Nephron progenitor cell (in vitro differentiated cells): ENCODE measurements around the gene IKBIP.

ENCODE experiments used
- DNase-seq: peaks from one replicate; pipeline ENCODE4 v3.0.0; 2021
- H3K27ac Mint-ChIP-seq: 2 replicates; pipeline ENCODE4 v1.8.0; 2021; ENCODE audit warnings: mild to moderate bottlenecking, moderate library complexity, mixed read lengths
- H3K27me3 Mint-ChIP-seq: 2 replicates; pipeline ENCODE4 v1.8.0; 2021; ENCODE audit warnings: mild to moderate bottlenecking, low read depth, mixed read lengths; ENCODE audit not compliant: poor library complexity
- H3K36me3 Mint-ChIP-seq: 2 replicates; pipeline ENCODE4 v1.8.0; 2021; ENCODE audit warnings: low read depth, mixed read lengths
- H3K4me1 Mint-ChIP-seq: 2 replicates; pipeline ENCODE4 v1.8.0; 2021; ENCODE audit warnings: mixed read lengths
- H3K4me3 Mint-ChIP-seq: 2 replicates; pipeline ENCODE4 v1.8.0; 2021; ENCODE audit warnings: mild to moderate bottlenecking, moderate library complexity, mixed read lengths
- H3K9me3 Mint-ChIP-seq: 2 replicates; pipeline ENCODE4 v1.8.0; 2021; ENCODE audit warnings: mild to moderate bottlenecking, moderate library complexity, mixed read lengths
- TF ChIP-seq, protein P1 (sequence below): fragments of 200-600 bp; sonication (generic); IDR thresholded peaks from 2 replicates; pipeline ENCODE4 v1.5.0; 2021; ENCODE audit warnings: antibody characterized with exemption

Gene IKBIP

DNA sequence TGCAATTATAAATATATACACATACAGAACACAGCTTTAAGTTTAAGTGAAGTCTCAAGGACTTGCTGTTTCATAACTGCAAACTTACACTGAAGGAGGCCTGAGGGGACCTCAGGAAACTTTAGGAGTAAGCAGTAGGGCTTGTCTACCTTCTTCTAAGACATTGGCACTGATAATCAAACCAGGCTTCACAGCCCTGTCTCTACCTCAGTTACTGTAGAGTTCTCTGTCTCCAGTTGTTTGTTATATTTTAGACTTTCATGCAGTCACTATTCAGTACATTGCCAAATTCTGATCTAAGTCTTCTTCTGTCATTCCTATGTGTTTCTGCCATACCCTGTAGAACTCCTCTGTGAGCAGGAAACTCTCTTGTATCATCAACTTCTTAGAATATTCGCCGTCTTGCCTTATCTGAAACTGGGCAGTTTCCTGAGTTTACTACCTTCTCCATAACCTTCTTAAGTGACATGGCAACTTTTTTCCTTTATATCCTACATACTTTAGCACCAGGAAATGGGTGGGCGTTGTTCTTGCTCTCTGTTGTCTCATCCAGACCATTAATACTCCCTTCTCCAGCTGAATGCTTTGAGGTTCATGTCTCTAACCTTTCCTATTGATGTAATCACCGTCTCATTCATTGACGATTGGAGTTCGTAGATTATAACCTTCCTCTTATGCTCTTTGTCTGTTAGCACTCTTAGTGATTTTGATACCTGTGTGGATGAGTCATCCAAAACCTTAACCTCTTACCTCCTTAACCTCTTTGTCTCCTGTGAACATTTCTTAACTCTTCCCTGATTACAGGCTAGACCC is 11.9 kb upstream of the IKBIP start:
- no peak overlapping the region for H3K4me3 Mint-ChIP-seq
- no peak overlapping the region for H3K27ac Mint-ChIP-seq
- peaks cover 33% of the 10 kb centered on the region for H3K36me3 Mint-ChIP-seq
- no peak for DNase-seq
- no peaks in the 10 kb centered on the region for H3K9me3 Mint-ChIP-seq
- TF ChIP-seq, protein P1, sequence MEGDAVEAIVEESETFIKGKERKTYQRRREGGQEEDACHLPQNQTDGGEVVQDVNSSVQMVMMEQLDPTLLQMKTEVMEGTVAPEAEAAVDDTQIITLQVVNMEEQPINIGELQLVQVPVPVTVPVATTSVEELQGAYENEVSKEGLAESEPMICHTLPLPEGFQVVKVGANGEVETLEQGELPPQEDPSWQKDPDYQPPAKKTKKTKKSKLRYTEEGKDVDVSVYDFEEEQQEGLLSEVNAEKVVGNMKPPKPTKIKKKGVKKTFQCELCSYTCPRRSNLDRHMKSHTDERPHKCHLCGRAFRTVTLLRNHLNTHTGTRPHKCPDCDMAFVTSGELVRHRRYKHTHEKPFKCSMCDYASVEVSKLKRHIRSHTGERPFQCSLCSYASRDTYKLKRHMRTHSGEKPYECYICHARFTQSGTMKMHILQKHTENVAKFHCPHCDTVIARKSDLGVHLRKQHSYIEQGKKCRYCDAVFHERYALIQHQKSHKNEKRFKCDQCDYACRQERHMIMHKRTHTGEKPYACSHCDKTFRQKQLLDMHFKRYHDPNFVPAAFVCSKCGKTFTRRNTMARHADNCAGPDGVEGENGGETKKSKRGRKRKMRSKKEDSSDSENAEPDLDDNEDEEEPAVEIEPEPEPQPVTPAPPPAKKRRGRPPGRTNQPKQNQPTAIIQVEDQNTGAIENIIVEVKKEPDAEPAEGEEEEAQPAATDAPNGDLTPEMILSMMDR, result no peak
- no peaks in the 10 kb centered on the region for H3K27me3 Mint-ChIP-seq
- H3K4me1 Mint-ChIP-seq, result no peaks in the 10 kb centered on the region

DNA sequence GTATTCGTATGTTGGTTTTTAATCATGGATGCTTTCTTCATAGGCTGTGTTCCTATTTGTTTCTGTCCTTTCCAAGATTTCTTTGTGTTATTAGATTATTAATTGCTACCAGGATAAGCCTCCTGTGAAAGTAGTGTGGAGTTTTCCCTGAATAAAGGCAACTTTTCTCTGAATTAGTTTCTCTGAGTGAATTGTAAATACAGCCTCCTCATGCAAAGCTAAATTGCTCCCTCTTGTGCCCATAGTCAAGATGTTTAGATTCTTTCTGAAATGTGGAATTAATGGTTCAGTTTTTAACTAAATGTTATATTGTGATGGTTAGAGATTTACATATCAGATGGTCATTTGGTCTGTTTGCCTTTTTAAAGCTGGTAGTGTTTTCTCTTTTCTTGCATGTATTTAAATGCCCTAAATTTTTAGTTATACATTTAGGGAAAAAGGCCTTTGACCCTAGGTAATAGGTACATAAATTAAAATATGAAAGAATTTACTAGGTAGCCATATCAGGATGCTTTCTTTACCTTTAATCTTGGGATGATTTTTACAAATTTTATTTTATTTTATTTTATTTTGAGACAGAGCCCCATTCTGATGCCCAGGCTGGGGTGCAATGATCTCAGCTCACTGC is 9.4 kb upstream of the IKBIP start:
- Mint-ChIP-seq H3K4me1 (no peaks in the 10 kb centered on the region), H3K9me3 (no peaks in the 10 kb centered on the region), H3K27ac (no peak overlapping the region), H3K4me3 (no peak overlapping the region), H3K36me3 (peaks cover 47% of the 10 kb centered on the region), H3K27me3 (no peaks in the 10 kb centered on the region)
- no peak for DNase-seq
- TF ChIP-seq, protein P1, result peak; percentile 42

DNA sequence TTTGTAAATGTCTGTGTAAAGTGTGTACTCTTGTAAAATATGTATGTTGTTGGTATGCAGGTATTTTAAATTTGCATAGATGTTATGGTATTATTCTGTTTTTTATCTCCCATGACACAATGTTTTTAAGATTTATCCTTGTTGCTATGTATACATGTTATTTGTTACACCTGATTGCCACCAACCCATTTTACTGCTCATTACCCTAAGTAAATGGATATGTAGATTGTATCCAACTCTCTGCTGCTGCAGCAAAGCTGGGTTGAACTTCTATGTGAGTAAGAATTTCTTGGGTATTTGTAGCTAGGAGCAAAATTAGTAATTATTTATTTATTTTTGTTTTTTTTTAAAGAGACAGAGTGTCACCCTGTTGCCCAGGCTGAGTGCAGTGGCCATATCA is 6.7 kb upstream of the IKBIP start:
- peaks cover 7% of the 10 kb centered on the region for H3K4me1 Mint-ChIP-seq
- no peak overlapping the region for H3K4me3 Mint-ChIP-seq
- no peaks in the 10 kb centered on the region for H3K9me3 Mint-ChIP-seq
- TF ChIP-seq, protein P1, result no peak
- DNase-seq, result no peak
- H3K27ac Mint-ChIP-seq, result no peak overlapping the region
- H3K27me3 Mint-ChIP-seq, result no peaks in the 10 kb centered on the region
- peaks cover 46% of the 10 kb centered on the region for H3K36me3 Mint-ChIP-seq

DNA sequence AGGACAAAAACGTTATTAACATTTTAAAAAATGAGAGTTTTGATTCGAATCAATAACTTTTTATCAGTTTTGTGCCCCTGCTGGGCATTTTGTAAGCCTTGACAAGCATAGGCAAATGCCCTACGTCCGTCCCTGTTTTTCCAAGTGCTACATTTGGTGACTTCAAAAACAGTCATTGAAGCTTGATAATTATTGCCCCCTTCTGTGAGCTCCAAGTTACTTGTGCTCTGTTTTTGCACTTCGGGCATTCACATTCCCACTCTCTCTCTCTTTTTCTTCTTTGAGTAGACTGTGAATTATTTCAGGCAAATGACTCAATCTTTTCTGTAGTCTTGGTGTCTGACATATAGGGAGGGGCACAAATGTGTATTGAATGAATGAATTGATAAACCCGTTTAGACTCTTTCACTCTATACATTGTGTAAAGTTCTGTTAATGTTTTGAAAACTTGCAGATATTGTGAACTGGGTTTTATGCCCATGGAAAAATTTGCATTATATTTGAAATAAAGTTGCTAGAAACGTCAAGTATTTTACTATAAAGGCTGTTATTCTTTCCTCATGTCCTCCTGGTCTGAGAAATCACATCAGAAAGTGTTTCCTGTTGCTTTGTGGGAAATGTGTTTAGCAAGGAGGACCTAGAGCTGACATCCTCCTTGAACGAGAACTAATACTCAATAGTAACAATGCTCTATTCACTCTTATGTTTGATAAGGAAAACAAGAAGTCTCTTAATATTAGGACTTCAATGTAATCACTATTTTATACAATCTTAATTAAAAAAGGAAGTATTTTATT is 1.9 kb upstream of the IKBIP start:
- TF ChIP-seq, protein P1, result peak; percentile 8
- Mint-ChIP-seq H3K27me3 (no peaks in the 10 kb centered on the region), H3K4me1 (peaks cover 30% of the 10 kb centered on the region), H3K27ac (no peak overlapping the region), H3K9me3 (no peaks in the 10 kb centered on the region), H3K4me3 (peak overlapping the region; percentile 97), H3K36me3 (peaks cover 39% of the 10 kb centered on the region)
- no peak for DNase-seq

DNA sequence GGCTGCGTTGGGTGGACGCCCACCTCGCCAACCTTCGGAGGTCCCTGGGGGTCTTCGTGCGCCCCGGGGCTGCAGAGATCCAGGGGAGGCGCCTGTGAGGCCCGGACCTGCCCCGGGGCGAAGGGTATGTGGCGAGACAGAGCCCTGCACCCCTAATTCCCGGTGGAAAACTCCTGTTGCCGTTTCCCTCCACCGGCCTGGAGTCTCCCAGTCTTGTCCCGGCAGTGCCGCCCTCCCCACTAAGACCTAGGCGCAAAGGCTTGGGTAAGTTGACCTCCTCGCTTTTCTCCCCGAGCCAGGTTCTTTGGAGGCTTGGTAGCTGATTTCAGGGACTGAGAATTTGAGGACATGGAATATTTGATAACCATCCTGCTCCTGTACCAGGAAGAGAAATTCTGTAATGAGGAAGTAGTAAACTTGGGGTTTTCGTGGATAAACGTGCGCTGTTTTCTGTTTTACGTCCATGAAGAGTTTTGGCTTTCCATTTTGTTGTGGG is 1.0 kb upstream of the IKBIP start:
- H3K9me3 Mint-ChIP-seq, result peaks cover 6% of the 10 kb centered on the region
- peak overlapping the region; percentile 97 for H3K4me3 Mint-ChIP-seq
- H3K27ac Mint-ChIP-seq, result peak overlapping the region; percentile 81
- peaks cover 40% of the 10 kb centered on the region for H3K36me3 Mint-ChIP-seq
- TF ChIP-seq, protein P1, result no peak
- H3K27me3 Mint-ChIP-seq, result no peaks in the 10 kb centered on the region
- H3K4me1 Mint-ChIP-seq, result peaks cover 30% of the 10 kb centered on the region
- DNase-seq, result no peak
